DND-41 (cell line): Measurements from ENCODE around the gene SMPD3.

Experiments
- ATAC-seq: fragments of 200-7000 bp; cut with Tn5 transposase; 3 replicates; pipeline ENCODE4 v1.9.1; 2021; ENCODE audit warnings: low read depth; ENCODE audit not compliant: insufficient read depth
- DNase-seq: peaks from one replicate; pipeline ENCODE4 v3.0.0-alpha.2; 2020
- H2AFZ ChIP-seq: 2 replicates; pipeline ENCODE4 v1.6.0; 2012; ENCODE audit warnings: low read depth, low read length
- H3K27ac ChIP-seq: 2 replicates; pipeline ENCODE4 v1.5.1; 2012; ENCODE audit warnings: low read length, inconsistent platforms
- H3K27me3 ChIP-seq: fragments of 200-600 bp; sonication (generic); 2 replicates; pipeline ENCODE4 v1.6.0; 2012; ENCODE audit warnings: low read length, mild to moderate bottlenecking, inconsistent platforms; ENCODE audit not compliant: insufficient read depth, poor library complexity
- H3K36me3 ChIP-seq: 2 replicates; pipeline ENCODE4 v1.5.1; 2012; ENCODE audit warnings: low read length, inconsistent platforms; ENCODE audit not compliant: insufficient read depth
- H3K4me1 ChIP-seq: 2 replicates; pipeline ENCODE4 v1.5.1; 2012; ENCODE audit warnings: mild to moderate bottlenecking, low read length; ENCODE audit not compliant: insufficient read depth
- H3K4me2 ChIP-seq: 2 replicates; pipeline ENCODE4 v1.6.0; 2012; ENCODE audit warnings: mild to moderate bottlenecking, moderate library complexity, low read length, inconsistent platforms; ENCODE audit not compliant: insufficient read depth
- H3K4me3 ChIP-seq, 2 experiments: fragments of 200-600 bp in 1 of 2; shearing (Covaris generic) in 1 of 2; 2 replicates each; pipeline ENCODE4 v1.5.1; 2012 to 2016; ENCODE audit warnings: inconsistent platforms in 2 of 2, low read length in 2 of 2, mild to moderate bottlenecking in 2 of 2, low read depth in 1 of 2, moderate library complexity in 1 of 2
- H3K79me2 ChIP-seq: 2 replicates; pipeline ENCODE4 v1.6.0; 2012; ENCODE audit warnings: low read length, inconsistent platforms; ENCODE audit not compliant: insufficient read depth
- H3K9ac ChIP-seq: 2 replicates; pipeline ENCODE4 v1.6.0; 2012; ENCODE audit warnings: low read depth, mild to moderate bottlenecking, inconsistent platforms, low read length, moderate library complexity
- H3K9me3 ChIP-seq: 2 replicates; pipeline ENCODE4 v1.5.1; 2012; ENCODE audit warnings: low read length, moderate library complexity, mild to moderate bottlenecking, inconsistent platforms; ENCODE audit not compliant: insufficient read depth, severe bottlenecking
- H4K20me1 ChIP-seq: 2 replicates; pipeline ENCODE4 v1.6.0; 2012; ENCODE audit warnings: low read length; ENCODE audit not compliant: insufficient read depth
- CTCF ChIP-seq: IDR thresholded peaks from 2 replicates; pipeline ENCODE4 v1.5.1; 2012; ENCODE audit warnings: borderline replicate concordance, low read length, moderate library complexity, mild to moderate bottlenecking; ENCODE audit not compliant: poor library complexity, severe bottlenecking; ENCODE audit errors: extremely low read depth
- EZH2 ChIP-seq: IDR thresholded peaks from 3 replicates; pipeline ENCODE4 v1.6.1; 2012; ENCODE audit warnings: borderline replicate concordance, low read depth, mild to moderate bottlenecking, moderate library complexity, low read length, inconsistent platforms; ENCODE audit not compliant: severe bottlenecking

The SMPD3 gene

GRCh38 chr16:68356919-68357286, 91.4 kb downstream of the SMPD3 start:
- TF ChIP-seq CTCF (no peak), EZH2 (no peak)
- H3K4me2 ChIP-seq, result peak overlapping the region; percentile 78
- peak overlapping the region; percentile 92 for H3K9ac ChIP-seq
- no peaks in the 10 kb centered on the region for H3K9me3 ChIP-seq
- H3K4me1 ChIP-seq, result peaks cover 80% of the 10 kb centered on the region
- DNase-seq, result no peak
- H3K36me3 ChIP-seq, result peaks cover 94% of the 10 kb centered on the region
- H3K4me3 ChIP-seq, result peak overlapping the region; percentile 20 to 82
- no peaks in the 10 kb centered on the region for H3K27me3 ChIP-seq
- peak; percentile 0; the same call in 2 of the 3 replicates for ATAC-seq
- H3K79me2 ChIP-seq, result peaks cover 59% of the 10 kb centered on the region
- peak overlapping the region; percentile 99 for H3K27ac ChIP-seq
- H2AFZ ChIP-seq, result no peak overlapping the region
- H4K20me1 ChIP-seq, result peaks cover 38% of the 10 kb centered on the region

- Histone ChIP-seq H3K79me2 (peaks cover 63% of the 10 kb centered on the region), H3K4me3 (peak overlapping the region; percentile 43 to 82), H2AFZ (no peak overlapping the region), H4K20me1 (peaks cover 34% of the 10 kb centered on the region), H3K27me3 (no peaks in the 10 kb centered on the region), H3K4me1 (peaks cover 81% of the 10 kb centered on the region), H3K4me2 (peak overlapping the region; percentile 78), H3K9me3 (no peaks in the 10 kb centered on the region), H3K9ac (peak overlapping the region; percentile 92), H3K27ac (peak overlapping the region; percentile 100), H3K36me3 (peaks cover 94% of the 10 kb centered on the region)
- TF ChIP-seq EZH2 (no peak), CTCF (no peak)
- ATAC-seq, result peak; percentile 71
- peak; percentile 97 for DNase-seq
These were observed 91.9 kb downstream of the SMPD3 start for GRCh38 chr16:68356249-68356918.

- H4K20me1 ChIP-seq, result peaks cover 27% of the 10 kb centered on the region
- H3K9ac ChIP-seq, result peak overlapping the region; percentile 92
- ATAC-seq (peak; percentile 36), DNase-seq (peak; percentile 90)
- TF ChIP-seq CTCF (peak; percentile 84), EZH2 (no peak)
- peaks cover 94% of the 10 kb centered on the region for H3K36me3 ChIP-seq
- peak overlapping the region; percentile 78 for H3K4me2 ChIP-seq
- H3K9me3 ChIP-seq, result no peaks in the 10 kb centered on the region
- peak overlapping the region; percentile 100 for H3K27ac ChIP-seq
- peak overlapping the region; percentile 43 to 82 for H3K4me3 ChIP-seq
- peaks cover 80% of the 10 kb centered on the region for H3K4me1 ChIP-seq
- H3K79me2 ChIP-seq, result peaks cover 70% of the 10 kb centered on the region
- H2AFZ ChIP-seq, result peak overlapping the region; percentile 6; the same call in 1 of the 2 replicates
- no peaks in the 10 kb centered on the region for H3K27me3 ChIP-seq
These were observed 92.7 kb downstream of the SMPD3 start for GRCh38 chr16:68355447-68356248.
